K562 (cell line): Measurements from ENCODE around the gene LHPP. TPM values are rescaled to one million over a fixed set of nuclear protein-coding genes. Genes with fewer than 3 reads are reported as not detected.

Source experiments
- ARID1B ChIP-seq: fragments of 450-650 bp; IDR thresholded peaks from 2 replicates; pipeline ENCODE4 v1.6.1; 2016; ENCODE audit warnings: antibody characterized with exemption, mild to moderate bottlenecking, inconsistent platforms
- CREB1 ChIP-seq, 2 experiments: sonication (generic) in 1 of 2; formaldehyde crosslinking in 1 of 2; IDR thresholded peaks; 2 replicates each; pipeline versions ENCODE4 v1.6.1 to v1.8.0; 2012 to 2022; ENCODE audit warnings: inconsistent platforms in 1 of 2, mild to moderate bottlenecking in 1 of 2, missing genetic modification reagents in 1 of 2, moderate library complexity in 1 of 2
- CREM ChIP-seq: IDR thresholded peaks from 2 replicates; pipeline ENCODE4 v1.6.1; 2014; ENCODE audit warnings: antibody characterized with exemption, low read depth
- E2F4 ChIP-seq: sonication (generic); formaldehyde crosslinking; IDR thresholded peaks from 2 replicates; pipeline ENCODE4 v1.8.0; 2022; ENCODE audit warnings: mild to moderate bottlenecking, low read depth, missing genetic modification reagents
- EP300 ChIP-seq: IDR thresholded peaks from 2 replicates; pipeline ENCODE4 v1.6.1; 2012; ENCODE audit warnings: low read length, improper control_type of control experiment
- GTF2E2 ChIP-seq: fragments of 200-800 bp; sonication (Bioruptor generic); IDR thresholded peaks from 2 replicates; pipeline ENCODE4 v1.6.1; 2016; ENCODE audit warnings: missing genetic modification characterization, missing compliant biosample characterization
- GTF2F1 ChIP-seq: IDR thresholded peaks from 2 replicates; pipeline ENCODE4 v1.6.1; 2011; ENCODE audit warnings: low read depth, low read length, improper control_type of control experiment
- HNRNPUL1 ChIP-seq: fragments of 200-400 bp; formaldehyde crosslinking; IDR thresholded peaks from 2 replicates; pipeline ENCODE4 v1.6.1; 2017; ENCODE audit warnings: low read length
- JUN ChIP-seq, 2 experiments: sonication (generic) in 1 of 2; formaldehyde crosslinking in 1 of 2; IDR thresholded peaks; 2 replicates each; pipeline versions ENCODE4 v1.6.1 to v1.8.0; 2012 to 2022; ENCODE audit warnings: borderline replicate concordance in 2 of 2, mild to moderate bottlenecking in 2 of 2, improper control_type of control experiment in 1 of 2, low read depth in 1 of 2, low read length in 1 of 2, missing genetic modification reagents in 1 of 2
- KLF1 ChIP-seq: fragments of 450-650 bp; IDR thresholded peaks from 2 replicates; pipeline ENCODE4 v1.6.1; 2016; ENCODE audit warnings: missing genetic modification characterization, missing compliant biosample characterization
- KLF6 ChIP-seq: fragments of 250-450 bp; sonication (Bioruptor Pico); IDR thresholded peaks from 2 replicates; pipeline ENCODE4 v1.4.0; 2020; ENCODE audit warnings: mild to moderate bottlenecking, moderate library complexity, borderline replicate concordance
- MAFF ChIP-seq: IDR thresholded peaks from 2 replicates; pipeline ENCODE4 v1.6.1; 2012; ENCODE audit warnings: low read length, improper control_type of control experiment
- NCOA2 ChIP-seq, 2 experiments: fragments of 450-650 bp; IDR thresholded peaks; 2 replicates each; pipeline ENCODE4 v1.6.1; 2018; ENCODE audit warnings: mild to moderate bottlenecking in 2 of 2, moderate library complexity in 1 of 2; ENCODE audit not compliant: partially characterized antibody in 2 of 2
- NONO ChIP-seq, 2 experiments: fragments of 200-400 bp in 1 of 2; fragments of 450-650 bp in 1 of 2; formaldehyde crosslinking in 1 of 2; IDR thresholded peaks; 2 replicates each; pipeline ENCODE4 v1.6.1; 2017; ENCODE audit warnings: low read depth in 2 of 2, mild to moderate bottlenecking in 2 of 2, moderate library complexity in 2 of 2, low read length in 1 of 2
- RBM39 ChIP-seq: fragments of 200-400 bp; formaldehyde crosslinking; optimal IDR thresholded peaks from 2 replicates; pipeline ENCODE3; 2018; ENCODE audit warnings: low read depth, low read length
- STAG1 ChIP-seq: sonication (generic); formaldehyde crosslinking; IDR thresholded peaks from 2 replicates; pipeline ENCODE4 v1.5.0; 2020; ENCODE audit warnings: missing genetic modification reagents, borderline replicate concordance
- TEAD1 ChIP-seq, 2 experiments: fragments of 450-650 bp in 1 of 2; sonication (generic) in 1 of 2; formaldehyde crosslinking; IDR thresholded peaks; 2 replicates each; pipeline versions ENCODE4 v1.4.0 to v1.8.0; 2020 to 2022; ENCODE audit warnings: mild to moderate bottlenecking in 2 of 2, missing genetic modification reagents in 1 of 2
- ZNF224 ChIP-seq: sonication (generic); formaldehyde crosslinking; IDR thresholded peaks from 2 replicates; pipeline ENCODE4 v1.8.0; 2022; ENCODE audit warnings: mild to moderate bottlenecking, missing genetic modification reagents
- ZNF263 ChIP-seq: sonication (generic); formaldehyde crosslinking; IDR thresholded peaks from 2 replicates; pipeline ENCODE4 v1.8.0; 2022; ENCODE audit warnings: mild to moderate bottlenecking, missing genetic modification reagents, borderline replicate concordance
- polyA plus RNA-seq, 8 experiments: library from polyadenylated mRNA; depleted of rRNA in 4 of 8; stranded (reverse) in 5 of 8; unstranded in 3 of 8; fragments of >200 nt; fragmentation: Nextera tagmentation in 2 of 8; fragmentation: Illumina TruSeq in 1 of 8; extraction: Ambion mirVana in 2 of 8; extraction: Trizol in 1 of 8; gene quantifications; 2 replicates each; pipeline versions ENCODE4 v1.2.1 to v1.2.3, GENCODE V29; 2011 to 2014; ENCODE audit warnings: inconsistent platforms in 1 of 8, missing spikeins in 1 of 8
- total RNA-seq, 7 experiments: library from RNA; depleted of rRNA in 6 of 7; stranded (reverse); fragments of >200 nt in 6 of 7; fragmentation: Illumina TruSeq in 2 of 7; extraction: Trizol in 2 of 7; gene quantifications; 2 replicates each; pipeline versions ENCODE4 v1.2.1 to v1.2.3, GENCODE V29; 2011 to 2021; ENCODE audit warnings: low replicate concordance in 1 of 7
- TF ChIP-seq, protein P1 (sequence below): sonication (generic); formaldehyde crosslinking; IDR thresholded peaks from 2 replicates; pipeline ENCODE4 v1.4.0; 2020; ENCODE audit warnings: mild to moderate bottlenecking, missing genetic modification reagents
- TF ChIP-seq, protein P2 (sequence below): fragments of 250-450 bp; sonication (Bioruptor Pico); IDR thresholded peaks from 2 replicates; pipeline ENCODE4 v1.4.0; 2020; ENCODE audit warnings: mild to moderate bottlenecking, moderate library complexity

Gene LHPP
- total and polyA plus RNA-seq, 9 of the 15 experiments (the other 6 are each of a cell fraction or from before 2014, with no cell fraction given), result 0.34 to 7.4 (median 3.0) TPM

DNA sequence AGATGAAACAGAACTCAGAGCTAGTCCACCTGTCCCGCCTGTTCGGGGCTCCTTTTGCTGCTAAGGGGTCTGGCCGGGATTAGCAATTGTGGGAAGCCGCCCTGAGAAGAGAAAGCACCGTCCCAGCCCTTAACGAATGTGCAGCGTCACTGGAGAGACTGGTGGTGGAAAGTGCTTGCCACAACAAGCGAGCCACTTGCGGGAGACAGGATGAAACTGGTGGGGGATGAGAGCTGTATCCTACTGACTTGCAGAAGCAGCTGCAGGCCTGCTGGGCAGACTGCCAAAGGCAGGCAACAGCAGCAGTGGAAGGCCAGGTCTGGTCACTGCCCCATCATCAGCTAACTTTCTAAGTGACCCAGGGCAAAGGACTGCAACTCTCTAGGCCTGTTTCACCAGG is 187.1 kb downstream of the LHPP start (continued):
- TF ChIP-seq STAG1 (CRISPR knock-in tag), result no peak
- TF ChIP-seq KLF1 (tag), result no peak
- no peak for TF ChIP-seq ZNF263
- no peak for TF ChIP-seq KLF6 (CRISPR knock-in tag)
- peak; percentile 45; the same call in 1 of the 2 replicates for TF ChIP-seq ARID1B
- TF ChIP-seq E2F4 (CRISPR knock-in tag), result no peak
- TF ChIP-seq EP300, result no peak
- TF ChIP-seq NONO (IDR thresholded peaks at IDR 0.05; ENCODE audit: low read depth in 2 of 2, low read length in 1 of 2), result no peak
- TF ChIP-seq, protein P1, sequence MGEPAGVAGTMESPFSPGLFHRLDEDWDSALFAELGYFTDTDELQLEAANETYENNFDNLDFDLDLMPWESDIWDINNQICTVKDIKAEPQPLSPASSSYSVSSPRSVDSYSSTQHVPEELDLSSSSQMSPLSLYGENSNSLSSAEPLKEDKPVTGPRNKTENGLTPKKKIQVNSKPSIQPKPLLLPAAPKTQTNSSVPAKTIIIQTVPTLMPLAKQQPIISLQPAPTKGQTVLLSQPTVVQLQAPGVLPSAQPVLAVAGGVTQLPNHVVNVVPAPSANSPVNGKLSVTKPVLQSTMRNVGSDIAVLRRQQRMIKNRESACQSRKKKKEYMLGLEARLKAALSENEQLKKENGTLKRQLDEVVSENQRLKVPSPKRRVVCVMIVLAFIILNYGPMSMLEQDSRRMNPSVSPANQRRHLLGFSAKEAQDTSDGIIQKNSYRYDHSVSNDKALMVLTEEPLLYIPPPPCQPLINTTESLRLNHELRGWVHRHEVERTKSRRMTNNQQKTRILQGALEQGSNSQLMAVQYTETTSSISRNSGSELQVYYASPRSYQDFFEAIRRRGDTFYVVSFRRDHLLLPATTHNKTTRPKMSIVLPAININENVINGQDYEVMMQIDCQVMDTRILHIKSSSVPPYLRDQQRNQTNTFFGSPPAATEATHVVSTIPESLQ (CRISPR knock-in tag), result no peak
- TF ChIP-seq RBM39, result no peak
- TF ChIP-seq, protein P2, sequence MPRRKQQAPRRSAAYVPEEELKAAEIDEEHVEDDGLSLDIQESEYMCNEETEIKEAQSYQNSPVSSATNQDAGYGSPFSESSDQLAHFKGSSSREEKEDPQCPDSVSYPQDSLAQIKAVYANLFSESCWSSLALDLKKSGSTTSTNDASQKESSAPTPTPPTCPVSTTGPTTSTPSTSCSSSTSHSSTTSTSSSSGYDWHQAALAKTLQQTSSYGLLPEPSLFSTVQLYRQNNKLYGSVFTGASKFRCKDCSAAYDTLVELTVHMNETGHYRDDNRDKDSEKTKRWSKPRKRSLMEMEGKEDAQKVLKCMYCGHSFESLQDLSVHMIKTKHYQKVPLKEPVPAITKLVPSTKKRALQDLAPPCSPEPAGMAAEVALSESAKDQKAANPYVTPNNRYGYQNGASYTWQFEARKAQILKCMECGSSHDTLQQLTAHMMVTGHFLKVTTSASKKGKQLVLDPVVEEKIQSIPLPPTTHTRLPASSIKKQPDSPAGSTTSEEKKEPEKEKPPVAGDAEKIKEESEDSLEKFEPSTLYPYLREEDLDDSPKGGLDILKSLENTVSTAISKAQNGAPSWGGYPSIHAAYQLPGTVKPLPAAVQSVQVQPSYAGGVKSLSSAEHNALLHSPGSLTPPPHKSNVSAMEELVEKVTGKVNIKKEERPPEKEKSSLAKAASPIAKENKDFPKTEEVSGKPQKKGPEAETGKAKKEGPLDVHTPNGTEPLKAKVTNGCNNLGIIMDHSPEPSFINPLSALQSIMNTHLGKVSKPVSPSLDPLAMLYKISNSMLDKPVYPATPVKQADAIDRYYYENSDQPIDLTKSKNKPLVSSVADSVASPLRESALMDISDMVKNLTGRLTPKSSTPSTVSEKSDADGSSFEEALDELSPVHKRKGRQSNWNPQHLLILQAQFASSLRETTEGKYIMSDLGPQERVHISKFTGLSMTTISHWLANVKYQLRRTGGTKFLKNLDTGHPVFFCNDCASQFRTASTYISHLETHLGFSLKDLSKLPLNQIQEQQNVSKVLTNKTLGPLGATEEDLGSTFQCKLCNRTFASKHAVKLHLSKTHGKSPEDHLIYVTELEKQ (CRISPR knock-in tag), result no peak
- TF ChIP-seq MAFF, result peak; percentile 58; the same call in 1 of the 2 replicates
- TF ChIP-seq CREB1 (IDR thresholded peaks at IDR 0.05), result no peak
- TF ChIP-seq CREB1 (CRISPR knock-in tag; IDR thresholded peaks at IDR 0.05), result no peak
- TF ChIP-seq GTF2E2 (tag), result no peak
- no peak for TF ChIP-seq TEAD1 (CRISPR knock-in tag; IDR thresholded peaks at IDR 0.05)
- no peak for TF ChIP-seq JUN (IDR thresholded peaks at IDR 0.05; ENCODE audit: borderline replicate concordance, low read depth, low read length)
- TF ChIP-seq JUN (CRISPR knock-in tag; IDR thresholded peaks at IDR 0.05; ENCODE audit: borderline replicate concordance), result no peak
- no peak for TF ChIP-seq CREM
- TF ChIP-seq ZNF224 (CRISPR knock-in tag), result no peak
- TF ChIP-seq HNRNPUL1, result no peak
- TF ChIP-seq GTF2F1, result no peak
- no peak for TF ChIP-seq NCOA2 (IDR thresholded peaks at IDR 0.05; ENCODE audit: partially characterized antibody in 2 of 2)
